H9 (cell line): ENCODE results near the gene CUBN. TPM values are rescaled to one million over a fixed set of nuclear protein-coding genes. Genes with fewer than 3 reads are reported as not detected.

ENCODE experiments used
- DNase-seq: peaks from one replicate; pipeline ENCODE4 v3.0.0-alpha.2; 2017
- H2AFZ ChIP-seq: one replicate; pipeline ENCODE4 v1.6.1; 2013; ENCODE audit warnings: mild to moderate bottlenecking, low read length, control low read depth, moderate library complexity
- H2AK5ac ChIP-seq: 2 replicates; pipeline ENCODE4 v1.6.1; 2013; ENCODE audit warnings: low read length, control low read depth, mixed read lengths; ENCODE audit not compliant: insufficient read length
- H2BK120ac ChIP-seq: one replicate; pipeline ENCODE4 v1.6.1; 2013; ENCODE audit warnings: low read depth, mild to moderate bottlenecking, low read length, control low read depth, inconsistent platforms; ENCODE audit not compliant: poor library complexity, severe bottlenecking
- H2BK12ac ChIP-seq: 2 replicates; pipeline ENCODE4 v1.6.1; 2013; ENCODE audit warnings: low read length, control low read depth, mixed read lengths, low read depth; ENCODE audit not compliant: insufficient read length
- H2BK15ac ChIP-seq: 2 replicates; pipeline ENCODE4 v1.6.1; 2013; ENCODE audit warnings: low read depth, low read length, control low read depth
- H2BK20ac ChIP-seq: one replicate; pipeline ENCODE4 v1.6.1; 2013; ENCODE audit warnings: low read depth, mild to moderate bottlenecking, low read length, control low read depth, inconsistent platforms; ENCODE audit not compliant: poor library complexity, severe bottlenecking
- H2BK5ac ChIP-seq: 2 replicates; pipeline ENCODE4 v1.6.1; 2013; ENCODE audit warnings: low read length, control low read depth, mixed read lengths; ENCODE audit not compliant: insufficient read length
- H3K14ac ChIP-seq: 2 replicates; pipeline ENCODE4 v1.6.1; 2013; ENCODE audit warnings: low read length, control low read depth; ENCODE audit not compliant: insufficient read depth
- H3K18ac ChIP-seq: 2 replicates; pipeline ENCODE4 v1.6.1; 2013; ENCODE audit warnings: low read depth, mild to moderate bottlenecking, mixed read lengths, low read length, control low read depth; ENCODE audit not compliant: insufficient read length
- H3K23ac ChIP-seq: 2 replicates; pipeline ENCODE4 v1.6.1; 2013; ENCODE audit warnings: low read length, control low read depth, mixed read lengths, low read depth; ENCODE audit not compliant: insufficient read length
- H3K23me2 ChIP-seq: 2 replicates; pipeline ENCODE4 v1.6.1; 2013; ENCODE audit warnings: low read depth, mild to moderate bottlenecking, mixed read lengths, low read length, control low read depth; ENCODE audit not compliant: insufficient read length, poor library complexity, severe bottlenecking
- H3K27ac ChIP-seq: 2 replicates; pipeline ENCODE4 v1.5.1; 2013; ENCODE audit warnings: low read length, control low read depth, mixed read lengths, low read depth; ENCODE audit not compliant: insufficient read length
- H3K27me3 ChIP-seq: 2 replicates; pipeline ENCODE4 v1.6.1; 2013; ENCODE audit warnings: low read length, control low read depth, inconsistent platforms; ENCODE audit not compliant: insufficient read depth
- H3K4ac ChIP-seq: 2 replicates; pipeline ENCODE4 v1.6.1; 2013; ENCODE audit warnings: low read depth, mild to moderate bottlenecking, control low read depth, inconsistent platforms, low read length, moderate library complexity
- H3K4me1 ChIP-seq: 2 replicates; pipeline ENCODE4 v1.6.1; 2013; ENCODE audit warnings: low read length, control low read depth, inconsistent platforms; ENCODE audit not compliant: insufficient read depth
- H3K4me2 ChIP-seq: 2 replicates; pipeline ENCODE4 v1.6.1; 2013; ENCODE audit warnings: low read length, control low read depth, mixed read lengths; ENCODE audit not compliant: insufficient read length, insufficient read depth
- H3K56ac ChIP-seq: 2 replicates; pipeline ENCODE4 v1.6.1; 2013; ENCODE audit warnings: low read depth, mild to moderate bottlenecking, mixed read lengths, low read length, control low read depth; ENCODE audit not compliant: insufficient read length
- H3K79me1 ChIP-seq: 2 replicates; pipeline ENCODE4 v1.6.1; 2013; ENCODE audit warnings: low read depth, mild to moderate bottlenecking, moderate library complexity, low read length, control low read depth, inconsistent platforms; ENCODE audit not compliant: insufficient read depth, poor library complexity, severe bottlenecking
- H3K79me2 ChIP-seq: 2 replicates; pipeline ENCODE4 v1.6.1; 2013; ENCODE audit warnings: low read length, control low read depth, inconsistent platforms; ENCODE audit not compliant: insufficient read depth
- H3K9ac ChIP-seq: 2 replicates; pipeline ENCODE4 v1.6.1; 2013; ENCODE audit warnings: low read length, control low read depth, mixed read lengths; ENCODE audit not compliant: insufficient read length; ENCODE audit errors: extremely low read depth
- H3K9me3 ChIP-seq: one replicate; pipeline ENCODE4 v1.6.1; 2013; ENCODE audit warnings: low read depth, low read length, inconsistent platforms; ENCODE audit not compliant: control insufficient read depth
- H3T11ph ChIP-seq: one replicate; pipeline ENCODE4 v1.6.1; 2013; ENCODE audit warnings: mild to moderate bottlenecking, low read length, control low read depth, inconsistent platforms
- H4K20me1 ChIP-seq: one replicate; pipeline ENCODE4 v1.6.1; 2013; ENCODE audit not compliant: control insufficient read depth, insufficient read length, insufficient read depth
- H4K5ac ChIP-seq: 2 replicates; pipeline ENCODE4 v1.6.1; 2013; ENCODE audit warnings: low read depth, mild to moderate bottlenecking, mixed read lengths, low read length, control low read depth; ENCODE audit not compliant: insufficient read length
- H4K8ac ChIP-seq: replicated peaks from 2 replicates; pipeline ENCODE4 v1.6.1; 2013; ENCODE audit warnings: low read length, control low read depth, mixed read lengths, low read depth; ENCODE audit not compliant: insufficient read length
- H4K91ac ChIP-seq: 2 replicates; pipeline ENCODE4 v1.6.1; 2013; ENCODE audit warnings: low read depth, mild to moderate bottlenecking, moderate library complexity, mixed read lengths, low read length, control low read depth; ENCODE audit not compliant: insufficient read length
- H3K27ac Mint-ChIP-seq, 3 experiments: 2 replicates in 2 of 3; 3 replicates in 1 of 3; pipeline ENCODE4 v1.8.0; 2020 to 2021; ENCODE audit warnings: mixed read lengths in 3 of 3, mild to moderate bottlenecking in 1 of 3, moderate library complexity in 1 of 3
- H3K27me3 Mint-ChIP-seq: 2 replicates; pipeline ENCODE4 v1.8.0; 2021; ENCODE audit warnings: low read depth, mild to moderate bottlenecking, moderate library complexity, mixed read lengths
- H3K36me3 Mint-ChIP-seq, 3 experiments: 2 replicates in 2 of 3; 3 replicates in 1 of 3; pipeline ENCODE4 v1.8.0; 2020 to 2021; ENCODE audit warnings: low read depth in 3 of 3, mixed read lengths in 3 of 3; ENCODE audit not compliant: insufficient read depth in 1 of 3
- H3K4me1 Mint-ChIP-seq, 2 experiments: 2 replicates each; pipeline ENCODE4 v1.8.0; 2020; ENCODE audit warnings: mixed read lengths in 2 of 2
- H3K4me3 Mint-ChIP-seq, 2 experiments: 2 replicates in 1 of 2; 3 replicates in 1 of 2; pipeline ENCODE4 v1.8.0; 2020 to 2021; ENCODE audit warnings: mild to moderate bottlenecking in 2 of 2, mixed read lengths in 2 of 2, moderate library complexity in 1 of 2
- H3K9me3 Mint-ChIP-seq, 2 experiments: 2 replicates in 1 of 2; 3 replicates in 1 of 2; pipeline ENCODE4 v1.8.0; 2020; ENCODE audit warnings: mild to moderate bottlenecking in 2 of 2, mixed read lengths in 2 of 2, moderate library complexity in 1 of 2
- CTCF ChIP-seq: fragments of 200-600 bp; sonication (generic); conservative IDR thresholded peaks from 3 replicates; pipeline ENCODE4 v1.8.0; 2021; ENCODE audit warnings: antibody characterized with exemption, mild to moderate bottlenecking
- WGBS: extraction: QIAGEN DNeasy Blood & Tissue Kit; methylation state at CpG from one replicate; pipeline ENCODE4 v1.1.7; 2013; ENCODE audit warnings: missing lambda C conversion rate, low lambda C conversion rate, mixed read lengths; ENCODE audit not compliant: insufficient read length; ENCODE audit errors: extremely low coverage; 5-methylcytosine and 5-hydroxymethylcytosine counted together
- total RNA-seq: library from RNA; stranded (reverse); gene quantifications from 2 replicates; pipeline ENCODE4 v1.2.1, GENCODE V29; 2021

The CUBN gene
- total RNA-seq, 1 experiment from 2014 or later: 0.26 TPM

GRCh38 chr10:16835228-16835627 is 294.4 kb downstream of the CUBN start:
- Mint-ChIP-seq H3K9me3 (no peaks in the 10 kb centered on the region), H3K4me1 (peaks cover 0 to 5% of the 10 kb centered on the region in 2 experiments; a peak in 2 of 4 replicates), H3K36me3 (no peaks in the 10 kb centered on the region), H3K27me3 (no peaks in the 10 kb centered on the region), H3K4me3 (no peak overlapping the region), H3K27ac (no peak overlapping the region)
- Histone ChIP-seq H3K4me2 (no peak overlapping the region), H4K5ac (no peak overlapping the region), H3K9me3 (no peaks in the 10 kb centered on the region), H2AK5ac (no peak overlapping the region), H2BK20ac (no peak overlapping the region), H3T11ph (no peak overlapping the region), H3K4ac (no peak overlapping the region), H3K23ac (no peak overlapping the region), H3K27ac (no peak overlapping the region), H3K23me2 (no peaks in the 10 kb centered on the region), H4K8ac (no peak overlapping the region), H4K91ac (no peak overlapping the region), H3K9ac (no peak overlapping the region), H2BK12ac (no peak overlapping the region), H3K14ac (no peak overlapping the region), H3K4me1 (no peaks in the 10 kb centered on the region), H3K18ac (no peak overlapping the region), H3K79me1 (no peaks in the 10 kb centered on the region), H4K20me1 (no peaks in the 10 kb centered on the region), H3K79me2 (no peaks in the 10 kb centered on the region), H2BK120ac (no peak overlapping the region), H2AFZ (no peak overlapping the region), H3K27me3 (no peaks in the 10 kb centered on the region), H2BK5ac (no peak overlapping the region), H2BK15ac (no peak overlapping the region), H3K56ac (no peak overlapping the region)
- TF ChIP-seq CTCF: no peak
- no CpG with 5 or more reads among the region's 8 CpGs for WGBS
- DNase-seq: no peak
